CD4-positive, alpha-beta T cell (primary cell): ENCODE data around the gene MXD1. TPM values are rescaled to one million over a fixed set of nuclear protein-coding genes. Genes with fewer than 3 reads are reported as not detected.
A peak's percentile ranks its signal among the peaks of the same experiment; 100 is the strongest.

Source experiments
- ATAC-seq: fragments of 200-7000 bp; cut with Tn5 transposase; one replicate; pipeline ENCODE4 v1.10.0; 2022; ENCODE audit warnings: mild to moderate bottlenecking; ENCODE audit not compliant: poor library complexity
- CTCF ChIA-PET: fragments of 350-600 bp; sonication (Branson Sonifier 250); formaldehyde crosslinking; loops from one replicate; lab custom pipeline; 2021; ENCODE audit warnings: antibody characterized with exemption, inconsistent platforms; lab: Charles Lee
- POLR2A ChIA-PET: fragments of 350-600 bp; sonication (Branson Sonifier 250); formaldehyde crosslinking; loops from one replicate; lab custom pipeline; 2021; ENCODE audit warnings: antibody characterized with exemption, inconsistent platforms; lab: Charles Lee
- DNase-seq, 14 experiments: peaks; one replicate each; pipeline ENCODE4 v3.0.0-alpha.2; 2013 to 2020; ENCODE audit warnings: mixed read lengths in 2 of 14
- H3K27ac ChIP-seq, 2 donors: one replicate each; pipeline versions ENCODE4 v1.5.1 to v1.7.0; 2013; ENCODE audit warnings: low read length in 2 of 2, low read depth in 1 of 2, mild to moderate bottlenecking in 1 of 2
- H3K27me3 ChIP-seq, 2 experiments: 1 replicate in 1 of 2; 2 replicates in 1 of 2; pipeline versions ENCODE4 v1.6.1 to v1.7.0; 2013; ENCODE audit warnings: low read length in 2 of 2, control low read depth in 1 of 2, mild to moderate bottlenecking in 1 of 2, moderate library complexity in 1 of 2; ENCODE audit not compliant: insufficient read depth in 2 of 2, control insufficient read depth in 1 of 2
- H3K36me3 ChIP-seq: one replicate; pipeline ENCODE4 v1.6.1; 2013; ENCODE audit warnings: low read length, control low read depth; ENCODE audit not compliant: insufficient read depth
- H3K4me1 ChIP-seq: one replicate; pipeline ENCODE4 v1.6.1; 2013; ENCODE audit warnings: low read length, control low read depth; ENCODE audit not compliant: insufficient read depth
- H3K4me3 ChIP-seq: one replicate; pipeline ENCODE4 v1.5.1; 2013; ENCODE audit warnings: mild to moderate bottlenecking, low read length, moderate library complexity
- H3K9me3 ChIP-seq, 2 experiments: 1 replicate in 1 of 2; 2 replicates in 1 of 2; pipeline versions ENCODE4 v1.6.1 to v1.7.0; 2013; ENCODE audit warnings: low read length in 2 of 2, mild to moderate bottlenecking in 2 of 2, control low read depth in 1 of 2, moderate library complexity in 1 of 2; ENCODE audit not compliant: control insufficient read depth in 1 of 2, insufficient read depth in 1 of 2
- H3K27ac Mint-ChIP-seq: one replicate; pipeline ENCODE4 v1.8.0; 2020; ENCODE audit warnings: mixed read lengths
- H3K27me3 Mint-ChIP-seq: one replicate; pipeline ENCODE4 v1.8.0; 2021; ENCODE audit warnings: mixed read lengths
- H3K36me3 Mint-ChIP-seq: one replicate; pipeline ENCODE4 v1.8.0; 2021; ENCODE audit warnings: low read depth, mixed read lengths
- H3K4me1 Mint-ChIP-seq: one replicate; pipeline ENCODE4 v1.8.0; 2021; ENCODE audit warnings: low read depth, mixed read lengths
- H3K4me3 Mint-ChIP-seq: one replicate; pipeline ENCODE4 v1.8.0; 2020; ENCODE audit warnings: mild to moderate bottlenecking, mixed read lengths
- H3K9me3 Mint-ChIP-seq: one replicate; pipeline ENCODE4 v1.8.0; 2020; ENCODE audit warnings: mixed read lengths
- CTCF ChIP-seq: fragments of 200-600 bp; IDR thresholded peaks from one replicate; pipeline ENCODE4 v1.8.0; 2022; ENCODE audit warnings: antibody characterized with exemption, mild to moderate bottlenecking
- intact Hi-C, 2 experiments: fragments of 100-400 bp; cut with DNase I in 1 of 2; cut with micrococcal nuclease in 1 of 2; formaldehyde crosslinking; loops; one replicate each; pipeline versions ENCODE4 v1.15.1 to v1.9.0; 2023 to 2025; cut with DNase I, micrococcal nuclease
- total RNA-seq, 174 experiments: library from RNA in 2 of 174; stranded (reverse) in 2 of 174; gene quantifications; one replicate each; pipeline ENCODE4 v1.2.3 and lab custom pipeline; 2021 to 2026

Gene MXD1
- total RNA-seq, 2 experiments from 2014 or later: 43.5 to 45.3 TPM

- H3K4me1 ChIP-seq: peaks cover 10% of the 10 kb centered on the region
- no peak overlapping the region for H3K27ac ChIP-seq
- no peak for ATAC-seq
- intact Hi-C loops: no loop called here
- peaks cover 88% of the 10 kb centered on the region for H3K36me3 Mint-ChIP-seq
- H3K27me3 Mint-ChIP-seq: no peaks in the 10 kb centered on the region
- H3K9me3 ChIP-seq: no peaks in the 10 kb centered on the region
- CTCF ChIA-PET: no interaction called here
- peak in 1 of 14 experiments; percentile 29 for DNase-seq
- POLR2A ChIA-PET: interaction anchor here (1.3 kb wide), 1 partner anchor 187 kb away, joined by 3 read pairs; no protein-coding TSS in a partner anchor
- no peak overlapping the region for H3K27ac Mint-ChIP-seq
- H3K36me3 ChIP-seq: peaks cover 59% of the 10 kb centered on the region
- peaks cover 14% of the 10 kb centered on the region for H3K4me1 Mint-ChIP-seq
- no peak overlapping the region for H3K4me3 Mint-ChIP-seq
- TF ChIP-seq CTCF: no peak
- no peaks in the 10 kb centered on the region for H3K9me3 Mint-ChIP-seq
- H3K4me3 ChIP-seq: no peak overlapping the region
- no peaks in the 10 kb centered on the region for H3K27me3 ChIP-seq
Measured at GRCh38 chr2:69936906-69937305, 22.0 kb downstream of the MXD1 start.

GRCh38 chr2:69937968-69938367 is 23.1 kb downstream of the MXD1 start:
- Histone ChIP-seq H3K4me1 (peaks cover 5% of the 10 kb centered on the region), H3K36me3 (peaks cover 66% of the 10 kb centered on the region), H3K27me3 (no peaks in the 10 kb centered on the region), H3K27ac (no peak overlapping the region), H3K9me3 (no peaks in the 10 kb centered on the region), H3K4me3 (no peak overlapping the region)
- ChIA-PET POLR2A (interaction anchor here (1.3 kb wide), 1 partner anchor 186 kb away, joined by 3 read pairs; no protein-coding TSS in a partner anchor), CTCF (interaction anchor here (0.6 kb wide), 1 partner anchor 8 kb away, joined by 3 read pairs; no protein-coding TSS in a partner anchor)
- H3K9me3 Mint-ChIP-seq: no peaks in the 10 kb centered on the region
- no peaks in the 10 kb centered on the region for H3K27me3 Mint-ChIP-seq
- H3K4me3 Mint-ChIP-seq: no peak overlapping the region
- DNase-seq (no peak), ATAC-seq (no peak)
- peaks cover 8% of the 10 kb centered on the region for H3K4me1 Mint-ChIP-seq
- no peak for TF ChIP-seq CTCF
- intact Hi-C loops: no loop called here
- peaks cover 92% of the 10 kb centered on the region for H3K36me3 Mint-ChIP-seq
- no peak overlapping the region for H3K27ac Mint-ChIP-seq

- Histone ChIP-seq H3K4me3 (no peak overlapping the region), H3K27ac (no peak overlapping the region), H3K27me3 (no peaks in the 10 kb centered on the region), H3K9me3 (no peaks in the 10 kb centered on the region), H3K36me3 (peaks cover 74% of the 10 kb centered on the region), H3K4me1 (no peaks in the 10 kb centered on the region)
- ATAC-seq (no peak), DNase-seq (no peak)
- Mint-ChIP-seq H3K27me3 (no peaks in the 10 kb centered on the region), H3K9me3 (no peaks in the 10 kb centered on the region), H3K27ac (no peak overlapping the region), H3K36me3 (peaks cover 84% of the 10 kb centered on the region), H3K4me1 (peaks cover 9% of the 10 kb centered on the region), H3K4me3 (no peak overlapping the region)
- ChIA-PET CTCF (no interaction called here), POLR2A (interaction anchor here (0.7 kb wide), 1 partner anchor 19 kb away, joined by 3 read pairs; no protein-coding TSS in a partner anchor)
- no peak for TF ChIP-seq CTCF
- intact Hi-C loops: loop anchor here in 1 of 2 experiments (10.0 kb wide), 1 partner anchor 125 kb away; no protein-coding TSS in a partner anchor
Measured at GRCh38 chr2:69939722-69940121, 24.8 kb downstream of the MXD1 start.
